ENCODE results near the gene ZBED4. TPM values are rescaled to one million over a fixed set of nuclear protein-coding genes. Genes with fewer than 3 reads are reported as not detected.

The ZBED4 gene
- total and polyA plus RNA-seq, 3 donors from 2014 or later = 9.1 to 18.2 (median 17.2) TPM

DNA sequence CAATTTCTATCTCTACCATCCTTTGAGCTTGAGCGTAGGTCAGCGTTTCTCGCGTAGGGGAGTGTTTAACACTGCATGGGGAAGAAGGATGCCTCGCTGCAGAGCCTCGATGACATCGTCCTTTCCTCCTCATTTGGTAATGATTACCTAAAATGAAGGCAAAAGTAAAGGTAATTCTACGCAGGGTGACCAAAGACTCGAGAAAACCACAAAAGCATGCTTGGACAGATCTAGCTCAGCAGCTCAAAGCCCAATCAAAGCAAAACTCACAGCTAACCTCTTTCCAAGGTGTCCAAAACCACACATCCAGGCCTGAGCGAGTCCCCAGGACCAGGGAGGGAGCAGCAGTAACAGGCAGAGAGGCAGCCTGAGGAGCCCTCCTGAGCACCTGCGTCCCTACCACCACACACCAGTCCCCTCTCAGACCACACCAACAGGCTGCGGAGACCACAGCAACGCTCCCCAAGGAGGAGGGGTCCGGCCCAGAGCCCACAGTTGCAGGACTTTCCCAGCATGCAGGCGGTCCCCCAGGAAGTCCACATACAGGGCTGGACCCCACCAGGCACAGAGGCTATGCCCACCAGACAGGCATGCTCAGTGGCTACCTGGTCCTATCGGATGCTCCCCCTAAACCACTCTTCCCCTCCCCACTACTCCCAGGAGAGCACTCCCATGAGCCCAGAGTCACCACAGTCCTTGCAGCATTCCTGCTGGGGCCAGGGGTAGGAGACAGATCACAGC, 29.3 kb upstream of the ZBED4 start:
- Histone ChIP-seq H3K27me3 (no peaks in the 10 kb centered on the region), H3K4me3 (no peak overlapping the region), H3K36me3 (ENCODE audit: low read depth, missing control alignments) (no peaks in the 10 kb centered on the region), H3K4me1 (peaks cover 32% of the 10 kb centered on the region), H3K9me3 (no peaks in the 10 kb centered on the region), H3K27ac (no peak overlapping the region)
- intact Hi-C loops (cut with DNase I; ENCODE audit: low total_unique reads) = no loop called here
- 94 to 95% methylated on average over 14 to 16 of the region's 16 CpGs for WGBS, 2 donors
- no peak for DNase-seq
- TF ChIP-seq, protein P1, sequence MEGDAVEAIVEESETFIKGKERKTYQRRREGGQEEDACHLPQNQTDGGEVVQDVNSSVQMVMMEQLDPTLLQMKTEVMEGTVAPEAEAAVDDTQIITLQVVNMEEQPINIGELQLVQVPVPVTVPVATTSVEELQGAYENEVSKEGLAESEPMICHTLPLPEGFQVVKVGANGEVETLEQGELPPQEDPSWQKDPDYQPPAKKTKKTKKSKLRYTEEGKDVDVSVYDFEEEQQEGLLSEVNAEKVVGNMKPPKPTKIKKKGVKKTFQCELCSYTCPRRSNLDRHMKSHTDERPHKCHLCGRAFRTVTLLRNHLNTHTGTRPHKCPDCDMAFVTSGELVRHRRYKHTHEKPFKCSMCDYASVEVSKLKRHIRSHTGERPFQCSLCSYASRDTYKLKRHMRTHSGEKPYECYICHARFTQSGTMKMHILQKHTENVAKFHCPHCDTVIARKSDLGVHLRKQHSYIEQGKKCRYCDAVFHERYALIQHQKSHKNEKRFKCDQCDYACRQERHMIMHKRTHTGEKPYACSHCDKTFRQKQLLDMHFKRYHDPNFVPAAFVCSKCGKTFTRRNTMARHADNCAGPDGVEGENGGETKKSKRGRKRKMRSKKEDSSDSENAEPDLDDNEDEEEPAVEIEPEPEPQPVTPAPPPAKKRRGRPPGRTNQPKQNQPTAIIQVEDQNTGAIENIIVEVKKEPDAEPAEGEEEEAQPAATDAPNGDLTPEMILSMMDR (IDR thresholded peaks at IDR 0.05) = no peak
- TF ChIP-seq POLR2A (IDR thresholded peaks at IDR 0.05) = no peak

DNA sequence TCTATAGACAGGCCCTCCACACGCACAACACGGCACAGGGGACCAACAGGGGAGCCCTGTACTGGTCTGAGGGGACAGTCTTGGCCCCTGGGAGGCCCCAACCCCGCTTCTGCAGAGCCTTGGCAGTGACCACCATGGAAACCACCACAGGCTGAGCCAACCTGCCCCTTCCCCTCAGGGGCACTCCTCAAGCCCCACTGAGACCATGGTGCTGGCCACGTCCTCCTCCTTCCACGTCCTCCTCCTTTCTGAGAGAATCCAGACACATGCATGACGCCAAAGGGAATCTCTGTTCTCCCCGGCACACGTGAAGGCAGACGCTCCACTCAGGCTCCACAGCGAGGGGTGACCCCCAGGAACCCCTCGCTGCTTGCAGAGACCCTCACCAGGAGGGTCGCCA, 28.7 kb upstream of the ZBED4 start:
- Histone ChIP-seq H3K27me3 (no peaks in the 10 kb centered on the region), H3K4me1 (peaks cover 32% of the 10 kb centered on the region), H3K4me3 (no peak overlapping the region), H3K9me3 (no peaks in the 10 kb centered on the region), H3K27ac (no peak overlapping the region), H3K36me3 (ENCODE audit: low read depth, missing control alignments) (no peaks in the 10 kb centered on the region)
- intact Hi-C loops (cut with DNase I; ENCODE audit: low total_unique reads) = no loop called here
- WGBS, 2 donors = 90 to 92% methylated on average over 9 to 12 of the region's 12 CpGs
- DNase-seq = no peak
- TF ChIP-seq, protein P1 (IDR thresholded peaks at IDR 0.05) = no peak
- no peak for TF ChIP-seq POLR2A (IDR thresholded peaks at IDR 0.05)

DNA sequence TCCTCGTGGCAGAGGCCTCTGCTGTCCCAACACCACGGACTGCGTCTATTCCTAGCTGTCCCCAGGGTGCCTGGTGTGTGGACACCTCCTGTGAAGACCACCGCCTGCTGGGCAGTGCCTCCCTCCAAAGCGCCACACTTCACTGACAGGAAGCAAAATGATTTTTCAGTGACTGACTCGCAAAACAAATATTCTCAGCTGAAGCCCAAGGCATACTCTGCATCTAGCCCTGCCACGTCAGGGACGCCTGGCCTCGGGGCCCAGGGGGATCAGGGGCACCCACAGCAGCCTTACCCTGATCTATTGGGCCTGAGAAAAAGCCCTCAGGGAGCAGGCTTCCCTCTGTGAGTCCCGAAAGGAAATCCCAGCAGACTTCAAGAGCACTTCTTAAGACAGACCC, 28.2 kb upstream of the ZBED4 start:
- no peak overlapping the region for H3K4me3 ChIP-seq
- DNase-seq = no peak
- TF ChIP-seq, protein P1 (IDR thresholded peaks at IDR 0.05) = no peak
- no peak for TF ChIP-seq POLR2A (IDR thresholded peaks at IDR 0.05)
- WGBS, 2 donors = 42 to 62% methylated on average over 6 to 10 of the region's 10 CpGs
- H3K9me3 ChIP-seq = no peaks in the 10 kb centered on the region
- peaks cover 32% of the 10 kb centered on the region for H3K4me1 ChIP-seq
- H3K27ac ChIP-seq = no peak overlapping the region
- H3K36me3 ChIP-seq (ENCODE audit: low read depth, missing control alignments) = no peaks in the 10 kb centered on the region
- intact Hi-C loops (cut with DNase I; ENCODE audit: low total_unique reads) = no loop called here
- no peaks in the 10 kb centered on the region for H3K27me3 ChIP-seq

DNA sequence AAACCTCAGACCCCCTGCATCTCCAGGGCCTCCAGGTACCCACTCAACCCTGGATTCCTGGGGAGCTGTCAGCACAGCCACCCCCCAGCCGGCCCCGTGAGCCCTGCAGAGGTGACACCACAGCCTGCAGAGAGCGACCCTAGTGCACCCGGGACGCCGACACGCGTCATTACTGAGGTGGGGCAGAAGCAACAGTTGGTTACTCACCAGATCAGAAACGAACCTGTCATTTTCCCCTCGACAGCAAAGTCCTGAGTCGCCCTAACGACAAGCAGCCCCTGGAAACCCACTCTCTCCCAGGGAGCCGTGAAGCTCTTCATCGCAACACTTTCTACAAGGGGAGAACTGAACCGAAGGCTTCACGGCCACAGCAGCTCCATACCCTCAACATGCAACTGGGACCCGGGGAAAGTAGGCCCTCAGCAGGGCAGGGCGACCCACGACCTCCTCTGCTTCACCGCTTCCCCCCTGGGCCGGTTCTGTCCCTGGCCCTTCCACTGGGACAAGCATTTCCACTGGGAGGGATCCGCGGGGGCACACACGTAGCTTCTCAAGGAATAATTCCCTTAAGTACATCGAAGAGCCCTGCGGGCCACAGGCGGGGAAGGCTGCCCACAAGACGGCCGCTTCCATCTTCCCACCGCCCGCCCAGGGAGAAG, 27.6 kb upstream of the ZBED4 start:
- H3K27ac ChIP-seq = peak overlapping the region; percentile 91 to 94

More for the DNA sequence above, 27.6 kb upstream of the ZBED4 start:
- peaks cover 32% of the 10 kb centered on the region for H3K4me1 ChIP-seq
- TF ChIP-seq, protein P1 (IDR thresholded peaks at IDR 0.05) = no peak
- no peak for TF ChIP-seq POLR2A (IDR thresholded peaks at IDR 0.05)
- no peaks in the 10 kb centered on the region for H3K27me3 ChIP-seq
- H3K4me3 ChIP-seq = peak overlapping the region; percentile 82 to 85
- no peaks in the 10 kb centered on the region for H3K36me3 ChIP-seq (ENCODE audit: low read depth, missing control alignments)
- WGBS, 2 donors = 5 to 16% methylated on average over 6 to 31 of the region's 31 CpGs
- intact Hi-C loops (cut with DNase I; ENCODE audit: low total_unique reads) = no loop called here
- no peak for DNase-seq
- H3K9me3 ChIP-seq = no peaks in the 10 kb centered on the region
